MCF 10A (cell line): Measurements from ENCODE around the gene CABLES1. TPM values are rescaled to one million over a fixed set of nuclear protein-coding genes. Genes with fewer than 3 reads are reported as not detected.

ENCODE experiments used
- BruUV-seq: library from RNA; stranded (reverse); fragments of 400-500 nt; replicated peaks from 2 replicates; lab custom pipeline; 2021; lab: Mats Ljungman, UMichigan
- CTCF ChIA-PET: fragments of 300-600 bp; sonication (Branson Sonifier 250); formaldehyde crosslinking; extraction: SDS; loops from one replicate; lab custom pipeline; 2021; ENCODE audit warnings: antibody characterized with exemption, inconsistent platforms; lab: Yijun Ruan, JAX
- POLR2A ChIA-PET: fragments of 300-600, 350-650 bp; sonication (Branson Sonifier 250); formaldehyde crosslinking; extraction: SDS; loops from one replicate; lab custom pipeline; 2020; ENCODE audit warnings: antibody characterized with exemption, inconsistent platforms; lab: Yijun Ruan, JAX
- DNase-seq: peaks from one replicate; pipeline ENCODE4 v3.0.0-alpha.2; 2018; ENCODE audit not compliant: unreplicated experiment
- H3K27ac Mint-ChIP-seq: one replicate; pipeline ENCODE4 v1.8.0; 2022; ENCODE audit warnings: mild to moderate bottlenecking, low read depth, mixed read lengths; ENCODE audit not compliant: unreplicated experiment
- H3K27me3 Mint-ChIP-seq: one replicate; pipeline ENCODE4 v1.8.0; 2022; ENCODE audit warnings: mixed read lengths; ENCODE audit not compliant: insufficient read depth, unreplicated experiment
- H3K36me3 Mint-ChIP-seq: one replicate; pipeline ENCODE4 v1.8.0; 2022; ENCODE audit warnings: mild to moderate bottlenecking, moderate library complexity, mixed read lengths; ENCODE audit not compliant: insufficient read depth, unreplicated experiment
- H3K4me1 Mint-ChIP-seq: one replicate; pipeline ENCODE4 v1.8.0; 2022; ENCODE audit warnings: mixed read lengths; ENCODE audit not compliant: insufficient read depth, unreplicated experiment
- H3K4me3 Mint-ChIP-seq: one replicate; pipeline ENCODE4 v1.8.0; 2022; ENCODE audit warnings: mild to moderate bottlenecking, moderate library complexity, mixed read lengths; ENCODE audit not compliant: unreplicated experiment
- H3K9me3 Mint-ChIP-seq: one replicate; pipeline ENCODE4 v1.8.0; 2022; ENCODE audit warnings: mixed read lengths; ENCODE audit not compliant: unreplicated experiment
- intact Hi-C: fragments of 100-400 bp; cut with micrococcal nuclease; formaldehyde crosslinking; loops from 2 replicates; pipeline ENCODE4 v1.14.1; 2022
- total RNA-seq: library from RNA; stranded (reverse); gene quantifications from 2 replicates; pipeline ENCODE4 v1.2.3, GENCODE V29; 2022
- TF ChIP-seq, protein P1 (sequence below): fragments of 200-600 bp; IDR thresholded peaks from one replicate; pipeline ENCODE4 v1.8.0; 2022; ENCODE audit warnings: antibody characterized with exemption, mild to moderate bottlenecking; ENCODE audit not compliant: unreplicated experiment

CABLES1 gene
- total RNA-seq, 1 experiment from 2014 or later = 3.2 TPM

DNA sequence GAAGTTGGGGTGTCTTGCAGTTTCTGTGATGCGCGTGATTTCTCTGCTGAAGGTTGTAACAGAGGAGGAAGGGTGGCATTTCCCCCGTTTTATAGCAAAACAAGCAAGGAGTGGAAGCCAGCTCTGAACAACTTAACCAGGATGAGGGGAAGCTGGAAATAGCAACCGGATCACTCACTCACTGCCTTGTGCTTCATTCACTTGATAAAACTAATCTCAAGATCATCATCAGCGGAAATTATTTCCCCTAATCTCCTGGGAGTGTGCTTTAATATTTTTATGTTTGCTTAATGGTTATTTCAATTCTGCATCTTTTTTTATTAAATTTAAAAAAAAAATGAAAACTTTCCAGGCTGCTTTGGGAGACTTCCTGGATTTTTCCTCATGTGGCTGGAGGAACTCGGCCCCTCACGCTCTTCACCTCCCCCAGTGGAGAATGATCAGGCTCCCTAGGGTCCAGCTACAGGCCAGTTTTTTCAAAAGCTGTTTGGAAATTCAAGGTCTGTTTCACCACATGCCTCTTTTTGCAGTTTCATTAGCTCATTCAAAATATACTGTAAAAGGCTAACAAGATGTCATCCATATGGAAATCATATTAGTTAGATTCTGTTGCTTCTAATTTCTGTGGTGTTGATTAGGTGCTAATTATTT is 31.7 kb downstream of the CABLES1 start:
- CTCF ChIA-PET = no interaction called here
- no TSS peak for BruUV-seq
- TF ChIP-seq, protein P1, sequence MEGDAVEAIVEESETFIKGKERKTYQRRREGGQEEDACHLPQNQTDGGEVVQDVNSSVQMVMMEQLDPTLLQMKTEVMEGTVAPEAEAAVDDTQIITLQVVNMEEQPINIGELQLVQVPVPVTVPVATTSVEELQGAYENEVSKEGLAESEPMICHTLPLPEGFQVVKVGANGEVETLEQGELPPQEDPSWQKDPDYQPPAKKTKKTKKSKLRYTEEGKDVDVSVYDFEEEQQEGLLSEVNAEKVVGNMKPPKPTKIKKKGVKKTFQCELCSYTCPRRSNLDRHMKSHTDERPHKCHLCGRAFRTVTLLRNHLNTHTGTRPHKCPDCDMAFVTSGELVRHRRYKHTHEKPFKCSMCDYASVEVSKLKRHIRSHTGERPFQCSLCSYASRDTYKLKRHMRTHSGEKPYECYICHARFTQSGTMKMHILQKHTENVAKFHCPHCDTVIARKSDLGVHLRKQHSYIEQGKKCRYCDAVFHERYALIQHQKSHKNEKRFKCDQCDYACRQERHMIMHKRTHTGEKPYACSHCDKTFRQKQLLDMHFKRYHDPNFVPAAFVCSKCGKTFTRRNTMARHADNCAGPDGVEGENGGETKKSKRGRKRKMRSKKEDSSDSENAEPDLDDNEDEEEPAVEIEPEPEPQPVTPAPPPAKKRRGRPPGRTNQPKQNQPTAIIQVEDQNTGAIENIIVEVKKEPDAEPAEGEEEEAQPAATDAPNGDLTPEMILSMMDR = no peak
- no peak overlapping the region for H3K4me3 Mint-ChIP-seq
- no peaks in the 10 kb centered on the region for H3K9me3 Mint-ChIP-seq
- no peak overlapping the region for H3K27ac Mint-ChIP-seq
- DNase-seq = no peak
- H3K27me3 Mint-ChIP-seq = no peaks in the 10 kb centered on the region
- no peaks in the 10 kb centered on the region for H3K36me3 Mint-ChIP-seq
- H3K4me1 Mint-ChIP-seq = no peaks in the 10 kb centered on the region
- POLR2A ChIA-PET = no interaction called here
- intact Hi-C loops = no loop called here

DNA sequence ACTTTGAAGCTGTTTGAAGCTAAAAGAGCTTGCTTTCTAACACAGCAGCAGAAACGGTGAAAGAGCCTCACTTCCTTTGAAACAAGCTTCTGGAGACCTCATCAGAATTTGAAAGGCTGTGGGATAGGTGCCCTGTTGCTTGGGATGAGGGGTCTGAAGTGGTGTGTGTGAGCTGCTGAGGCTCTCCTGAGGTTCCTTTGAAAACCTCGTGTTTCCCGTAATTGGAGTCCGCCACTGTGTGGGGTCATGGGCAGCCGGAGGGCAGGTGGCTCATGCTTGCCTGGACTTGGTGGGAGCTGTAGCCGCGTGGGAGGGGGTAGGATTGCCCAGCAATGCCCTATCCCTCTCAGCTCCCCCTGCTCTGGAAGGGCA is 34.4 kb downstream of the CABLES1 start:
- TF ChIP-seq, protein P1 = no peak
- no peaks in the 10 kb centered on the region for H3K27me3 Mint-ChIP-seq
- H3K4me1 Mint-ChIP-seq = peaks cover 6% of the 10 kb centered on the region
- H3K9me3 Mint-ChIP-seq = no peaks in the 10 kb centered on the region
- no peak overlapping the region for H3K27ac Mint-ChIP-seq
- CTCF ChIA-PET = no interaction called here
- POLR2A ChIA-PET = no interaction called here
- no peak for DNase-seq
- no peak overlapping the region for H3K4me3 Mint-ChIP-seq
- no peaks in the 10 kb centered on the region for H3K36me3 Mint-ChIP-seq
- BruUV-seq = no TSS peak
- intact Hi-C loops = no loop called here

DNA sequence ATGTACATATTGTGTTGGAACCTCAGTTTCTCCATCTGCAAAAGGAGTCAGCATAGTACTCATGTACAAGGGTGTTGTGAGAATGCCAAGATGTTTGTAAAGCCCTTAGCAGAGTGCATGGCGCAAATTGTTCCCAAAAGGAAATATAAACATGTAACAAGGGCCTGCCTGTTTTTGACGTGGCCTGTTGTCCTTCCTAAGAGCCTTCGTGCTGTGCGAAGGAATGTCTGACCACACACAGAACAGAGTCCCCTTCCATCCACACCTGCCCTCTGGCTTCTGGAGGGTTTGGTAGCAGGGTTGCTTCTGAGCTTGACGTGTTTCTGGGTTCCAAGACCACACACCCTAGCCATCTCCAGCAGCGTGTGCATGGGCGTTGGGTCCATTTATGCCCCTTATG is 34.9 kb downstream of the CABLES1 start:
- POLR2A ChIA-PET = no interaction called here
- intact Hi-C loops = no loop called here
- TF ChIP-seq, protein P1 = no peak
- no peak overlapping the region for H3K4me3 Mint-ChIP-seq
- no peak overlapping the region for H3K27ac Mint-ChIP-seq
- CTCF ChIA-PET = interaction anchor here (0.7 kb wide), 1 partner anchor 328 kb away, joined by 3 read pairs; no protein-coding TSS in a partner anchor
- no peaks in the 10 kb centered on the region for H3K27me3 Mint-ChIP-seq
- H3K9me3 Mint-ChIP-seq = no peaks in the 10 kb centered on the region
- H3K4me1 Mint-ChIP-seq = peaks cover 6% of the 10 kb centered on the region
- DNase-seq = no peak
- no peaks in the 10 kb centered on the region for H3K36me3 Mint-ChIP-seq
- no TSS peak for BruUV-seq

DNA sequence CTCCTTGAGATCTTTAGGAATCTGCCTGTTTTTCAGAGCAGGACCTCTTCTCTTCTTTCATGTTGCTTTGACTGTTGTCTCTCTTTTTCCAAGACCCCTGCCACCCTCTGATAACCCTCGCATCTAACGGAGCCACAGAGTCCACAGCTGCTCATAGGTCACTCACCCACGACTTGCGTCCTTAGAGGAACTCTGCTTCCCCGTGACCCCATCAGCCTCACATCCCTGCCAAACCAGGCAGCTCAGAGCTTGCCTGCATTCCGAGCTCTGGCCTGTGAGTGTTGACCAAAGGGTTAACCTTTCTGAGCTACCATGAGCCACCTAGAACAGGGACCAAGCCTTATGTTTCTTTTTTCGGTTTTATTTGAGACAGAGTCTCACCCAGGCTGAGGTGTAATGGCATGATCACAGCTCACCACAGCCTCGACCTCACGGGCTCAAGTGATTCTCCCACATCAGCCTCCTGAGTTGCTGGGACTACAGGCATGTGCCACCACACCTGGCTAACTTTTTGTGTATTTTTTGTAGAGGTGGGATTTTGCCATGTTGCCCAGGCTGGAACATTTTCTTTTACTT is 36.4 kb downstream of the CABLES1 start:
- POLR2A ChIA-PET = no interaction called here
- H3K27me3 Mint-ChIP-seq = no peaks in the 10 kb centered on the region
- H3K36me3 Mint-ChIP-seq = no peaks in the 10 kb centered on the region
- peaks cover 6% of the 10 kb centered on the region for H3K4me1 Mint-ChIP-seq
- intact Hi-C loops = no loop called here
- DNase-seq = no peak
- no TSS peak for BruUV-seq
- H3K9me3 Mint-ChIP-seq = no peaks in the 10 kb centered on the region
- H3K27ac Mint-ChIP-seq = no peak overlapping the region
- H3K4me3 Mint-ChIP-seq = no peak overlapping the region
- CTCF ChIA-PET = interaction anchor here (0.7 kb wide), 1 partner anchor 57 kb away, joined by 4 read pairs; no protein-coding TSS in a partner anchor
- TF ChIP-seq, protein P1 = no peak
